Hindlimb muscle (tissue), 1 donor: ENCODE measurements around the gene GFRA4. TPM values are rescaled to one million over a fixed set of nuclear protein-coding genes. Genes with fewer than 3 reads are reported as not detected.

Source experiments
- DNase-seq: peaks from one replicate; pipeline ENCODE4 v3.0.0-alpha.2; 2013
- polyA plus RNA-seq: library from polyadenylated mRNA; unstranded; fragments of 120-200 nt; gene quantifications from one replicate; pipeline ENCODE4 v1.2.1, GENCODE V29; 2013; ENCODE audit not compliant: insufficient read length

Gene GFRA4
- polyA plus RNA-seq, 1 donor: not detected

DNA sequence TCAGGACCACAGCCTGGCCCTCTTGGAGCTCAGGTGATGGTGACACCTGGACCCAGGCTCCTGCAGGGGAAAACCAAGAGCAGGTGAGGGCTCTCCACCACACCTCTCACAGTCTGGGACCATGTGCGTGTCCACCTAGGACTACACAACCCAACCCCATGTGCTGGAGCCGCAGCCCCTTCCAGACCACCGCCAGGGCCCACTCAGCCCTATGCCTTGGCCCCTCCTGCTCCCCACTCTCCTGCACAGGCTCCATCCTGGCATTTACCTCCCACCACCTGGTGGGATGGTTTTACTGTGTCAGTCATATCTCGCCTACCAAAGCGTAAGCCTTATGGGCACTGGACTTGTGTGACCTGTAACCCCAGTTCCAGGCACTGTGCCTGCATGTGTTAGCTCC, 31.7 kb upstream of the GFRA4 start:
- no peak for DNase-seq

- DNase-seq: no peak
Measured at GRCh38 chr20:3693376-3693775, 30.2 kb upstream of the GFRA4 start.

- DNase-seq: no peak
Measured at GRCh38 chr20:3692706-3693294, 29.6 kb upstream of the GFRA4 start.

DNA sequence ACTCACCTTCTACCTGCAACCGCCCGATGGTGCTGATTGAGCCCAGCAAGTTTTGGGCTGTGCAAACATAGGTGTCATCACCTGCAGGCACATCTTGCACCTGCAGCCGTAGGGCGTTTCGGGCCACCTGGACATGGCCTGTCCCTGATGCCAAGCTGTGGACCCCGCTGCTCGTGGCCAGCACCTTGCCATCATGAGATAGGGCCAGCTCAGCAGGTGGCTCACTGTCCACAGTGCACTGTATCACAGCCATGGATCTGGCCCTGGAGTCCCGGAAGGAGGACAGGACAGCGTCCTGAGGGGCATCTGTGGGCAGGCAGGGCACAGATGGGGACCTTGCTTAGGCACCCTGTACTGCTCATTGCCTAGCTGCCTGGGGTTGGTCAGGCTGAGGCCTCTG, 28.7 kb upstream of the GFRA4 start:
- DNase-seq: no peak

DNA sequence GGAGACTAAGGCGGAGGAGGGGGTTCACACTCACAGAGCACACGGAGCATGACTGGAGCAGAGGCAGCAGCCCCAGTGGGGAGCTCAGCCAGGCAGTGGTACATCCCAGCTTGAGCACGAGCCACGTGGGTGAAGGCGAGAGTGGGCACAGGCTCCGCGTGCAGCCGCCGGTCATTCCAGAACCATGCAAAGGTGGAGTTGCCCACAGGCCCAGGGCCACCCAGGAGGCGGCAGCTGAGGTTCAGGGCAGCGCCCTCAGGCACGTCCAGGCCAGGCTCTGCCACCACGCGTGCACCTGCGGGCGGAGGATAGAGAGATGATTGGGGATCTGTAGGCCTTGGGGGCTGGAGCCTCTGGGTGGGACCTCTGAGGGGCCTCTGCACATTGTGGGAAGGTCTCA, 28.1 kb upstream of the GFRA4 start:
- no peak for DNase-seq

GRCh38 chr20:3690413-3690812, 27.2 kb upstream of the GFRA4 start:
- no peak for DNase-seq

GRCh38 chr20:3689978-3690377, 26.8 kb upstream of the GFRA4 start:
- no peak for DNase-seq

DNA sequence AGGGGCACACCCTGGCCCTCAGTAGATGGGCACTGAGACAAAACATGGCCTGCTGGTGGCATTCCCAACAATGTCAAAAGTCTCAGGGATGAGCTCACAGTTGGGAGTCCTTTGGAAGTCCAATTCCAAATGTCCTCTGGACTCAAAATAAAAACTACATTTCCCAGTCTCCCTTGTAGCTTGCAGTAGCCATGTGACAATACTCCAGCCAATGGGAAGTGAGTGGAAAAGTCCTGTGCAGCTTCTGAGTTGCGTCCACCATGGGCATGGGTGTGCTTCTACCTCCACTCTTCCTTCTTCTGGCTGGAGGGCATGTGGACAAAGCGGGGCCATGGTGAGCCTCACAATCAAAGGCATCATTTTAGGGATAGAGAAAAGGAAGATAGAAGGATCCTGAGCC, 24.5 kb upstream of the GFRA4 start:
- DNase-seq: peak; percentile 59

GRCh38 chr20:3686867-3687321, 23.7 kb upstream of the GFRA4 start:
- peak; percentile 93 for DNase-seq

GRCh38 chr20:3686421-3686820, 23.2 kb upstream of the GFRA4 start:
- DNase-seq: no peak

- no peak for DNase-seq
Measured at GRCh38 chr20:3685341-3685740, 22.1 kb upstream of the GFRA4 start.

GRCh38 chr20:3681931-3682781, 19.0 kb upstream of the GFRA4 start, which contains the start of gene ADAM33:
Gene ADAM33, minus strand, starts transcription at chr20:3682010. Its CDS starts 6 bp downstream, at chr20:3682004.
- DNase-seq: no peak

GRCh38 chr20:3681352-3681930, 18.2 kb upstream of the GFRA4 start:
- DNase-seq: no peak

GRCh38 chr20:3680701-3681351, 17.6 kb upstream of the GFRA4 start:
- no peak for DNase-seq

- DNase-seq: no peak
Measured at GRCh38 chr20:3679749-3680700, 16.8 kb upstream of the GFRA4 start.

GRCh38 chr20:3678856-3679720, 15.9 kb upstream of the GFRA4 start:
- DNase-seq: no peak

DNA sequence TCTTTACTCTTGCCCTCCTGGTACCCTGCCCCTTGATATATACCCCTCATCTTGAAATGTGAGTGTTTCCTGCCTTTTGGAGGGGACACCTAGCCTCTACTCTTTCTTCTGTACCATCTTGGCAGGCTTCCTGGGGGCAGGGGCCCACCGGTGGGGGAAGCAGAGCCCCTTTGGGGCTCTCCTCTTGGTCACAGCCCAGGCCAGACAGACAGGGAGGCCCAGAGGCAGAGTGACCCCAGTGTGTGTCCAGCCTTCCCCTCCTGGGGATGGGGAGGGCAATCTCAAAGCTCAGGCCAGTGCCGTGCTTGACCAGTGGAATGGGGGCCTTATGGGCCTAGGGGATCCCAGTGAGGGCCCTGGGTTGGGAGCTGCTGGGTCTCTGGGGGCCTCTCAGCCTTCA, 15.0 kb upstream of the GFRA4 start:
- no peak for DNase-seq

GRCh38 chr20:3677733-3678132, 14.5 kb upstream of the GFRA4 start:
- peak; percentile 64 for DNase-seq

- DNase-seq: no peak
Measured at GRCh38 chr20:3674995-3675900, 12.0 kb upstream of the GFRA4 start.

DNA sequence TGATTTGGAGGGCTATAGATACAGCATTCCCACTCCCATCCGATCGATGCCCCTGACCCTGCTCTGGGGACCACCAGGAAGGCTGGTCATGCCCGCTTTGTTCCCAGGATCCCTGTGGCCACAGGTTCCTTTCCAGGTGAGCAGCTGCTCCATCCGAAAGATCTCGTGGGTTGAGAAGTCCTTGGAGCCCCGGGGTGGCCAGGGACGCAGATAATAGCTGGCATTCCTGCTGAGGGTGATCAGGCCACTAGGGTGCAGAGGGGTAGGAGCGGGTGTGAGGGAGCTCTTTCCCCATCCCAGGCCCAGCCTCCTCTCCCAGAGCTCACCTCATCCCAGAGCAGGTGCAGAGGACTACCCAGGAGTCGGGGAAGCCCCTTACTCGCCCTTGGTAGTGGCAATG, 11.2 kb upstream of the GFRA4 start:
- DNase-seq: no peak
